HK-2 (cell line): Measurements from ENCODE around the gene SAP30L.

ENCODE experiments used
- DNase-seq: peaks from one replicate; pipeline ENCODE4 v3.0.0-alpha.2; 2018; ENCODE audit not compliant: unreplicated experiment

The SAP30L gene

GRCh38 chr5:154506716-154507080, 60.9 kb downstream of the SAP30L start:
- no peak for DNase-seq

- DNase-seq, result no peak
These were observed 62.3 kb downstream of the SAP30L start for GRCh38 chr5:154508114-154508513.

GRCh38 chr5:154509784-154510555, 64.2 kb downstream of the SAP30L start:
- DNase-seq, result no peak
